Measurements from ENCODE around the gene MSN.
A peak's percentile ranks its signal among the peaks of the same experiment; 100 is the strongest.

The MSN gene

DNA sequence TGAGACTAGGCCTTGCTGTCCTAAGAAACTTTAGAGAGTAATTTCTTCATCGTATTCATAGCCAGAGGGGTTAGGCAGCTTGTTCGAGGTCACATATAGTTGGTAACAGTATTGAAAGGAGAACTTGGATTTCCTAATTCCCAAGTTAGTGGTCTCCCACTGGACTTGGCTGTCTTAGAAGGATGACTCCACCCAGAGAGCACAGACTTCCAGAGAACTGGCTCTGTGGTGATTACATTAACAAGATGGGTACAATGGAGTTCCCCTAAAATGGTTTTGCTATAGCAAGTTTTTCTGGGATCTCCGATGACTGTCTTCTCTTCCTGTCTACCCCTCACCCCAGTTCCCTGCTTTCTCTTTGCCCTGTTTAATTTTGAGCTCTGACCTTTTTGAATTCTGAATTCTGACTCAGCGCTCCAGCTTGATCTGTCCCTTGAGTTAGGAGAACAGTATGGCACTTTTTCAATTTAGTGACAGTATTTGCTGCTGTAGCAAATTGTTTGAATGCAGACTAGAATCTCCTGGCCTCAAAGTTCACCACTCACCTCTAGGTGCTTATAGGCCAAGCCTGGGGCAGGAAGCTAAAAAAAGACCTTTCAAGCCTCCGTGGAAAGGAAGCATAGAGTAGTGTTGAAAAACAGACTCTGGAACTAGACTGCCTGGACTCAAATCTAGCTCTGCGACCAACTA, 6.9 kb downstream of the MSN start:
- Histone ChIP-seq H3K27me3 (replicated peaks; ENCODE audit: control insufficient read depth, insufficient read depth, low read length) (peaks cover 3% of the 10 kb centered on the region), H3K9me3 (ENCODE audit: control insufficient read depth, low read length) (no peaks in the 10 kb centered on the region), H3K9ac (ENCODE audit: low read length) (peak overlapping the region; percentile 34), H3K4me1 (ENCODE audit: control insufficient read depth, insufficient read depth, low read length) (peaks cover 71% of the 10 kb centered on the region), H3K4me3 (ENCODE audit: low read length) (peak overlapping the region; percentile 41), H3K36me3 (ENCODE audit: control insufficient read depth, insufficient read depth, low read length, severe bottlenecking) (peaks cover 4% of the 10 kb centered on the region)
- peak; percentile 41 for DNase-seq (ENCODE audit: low read depth)

DNA sequence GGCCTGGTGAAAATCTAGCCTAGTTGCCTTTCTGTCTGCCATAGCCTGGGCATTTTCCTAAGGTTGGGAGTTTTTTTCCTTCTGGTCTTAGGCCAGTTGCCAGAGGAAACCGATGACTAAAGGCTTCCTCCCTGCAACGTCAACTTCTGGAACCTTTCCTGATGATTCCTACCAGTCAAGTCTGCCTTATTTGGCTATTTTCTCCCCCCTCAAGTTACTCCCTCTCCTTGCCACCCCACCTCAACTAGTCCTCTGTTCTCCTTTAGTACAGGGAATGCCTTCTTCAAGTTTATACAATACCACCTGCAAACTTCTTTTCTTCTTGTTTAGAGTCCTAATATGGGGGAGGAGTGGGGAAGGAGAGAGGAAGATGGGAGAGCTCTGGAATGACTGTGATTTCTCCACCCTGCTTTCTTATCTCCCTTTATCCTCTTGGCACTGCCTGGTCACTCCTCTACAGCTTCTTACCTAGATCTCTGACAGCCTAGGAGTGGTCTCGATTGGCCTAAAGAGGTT, 10.6 kb downstream of the MSN start:
- Histone ChIP-seq H3K9ac (ENCODE audit: low read length) (peak overlapping the region; percentile 21), H3K4me1 (ENCODE audit: control insufficient read depth, insufficient read depth, low read length) (peaks cover 54% of the 10 kb centered on the region), H3K27me3 (replicated peaks; ENCODE audit: control insufficient read depth, insufficient read depth, low read length) (peaks cover 7% of the 10 kb centered on the region), H3K4me3 (ENCODE audit: low read length) (peak overlapping the region; percentile 26), H3K36me3 (ENCODE audit: control insufficient read depth, insufficient read depth, low read length, severe bottlenecking) (no peaks in the 10 kb centered on the region), H3K9me3 (ENCODE audit: control insufficient read depth, low read length) (no peaks in the 10 kb centered on the region)
- peak; percentile 78 for DNase-seq (ENCODE audit: low read depth)

DNA sequence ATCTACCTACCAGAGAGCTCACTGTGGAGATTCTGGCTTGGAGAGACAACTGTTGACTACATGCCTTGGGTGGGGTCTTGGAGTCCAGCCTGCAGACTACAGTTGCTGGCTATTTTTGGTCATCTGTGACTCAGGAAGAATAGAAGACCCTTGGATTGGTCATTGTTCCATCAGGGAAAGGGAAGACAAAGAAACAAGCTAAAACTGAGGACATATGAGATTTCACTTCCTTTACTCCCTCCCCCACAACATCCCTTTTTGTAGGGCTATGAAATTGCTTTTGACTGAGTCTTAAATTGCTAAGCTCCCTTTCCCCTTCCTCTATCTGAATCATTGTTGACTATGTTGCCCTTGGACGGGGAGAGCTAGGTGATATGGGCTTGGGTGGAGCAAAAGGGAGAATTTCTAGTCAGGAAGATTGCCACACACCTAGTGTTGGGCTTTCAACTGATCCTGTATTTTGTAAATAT, 11.7 kb downstream of the MSN start:
- no peak for DNase-seq (ENCODE audit: low read depth)
- no peaks in the 10 kb centered on the region for H3K36me3 ChIP-seq (ENCODE audit: control insufficient read depth, insufficient read depth, low read length, severe bottlenecking)
- peak overlapping the region; percentile 29 for H3K4me3 ChIP-seq (ENCODE audit: low read length)
- no peak overlapping the region for H3K9ac ChIP-seq (ENCODE audit: low read length)
- peaks cover 7% of the 10 kb centered on the region for H3K27me3 ChIP-seq (replicated peaks; ENCODE audit: control insufficient read depth, insufficient read depth, low read length)
- H3K4me1 ChIP-seq (ENCODE audit: control insufficient read depth, insufficient read depth, low read length), result peaks cover 44% of the 10 kb centered on the region
- no peaks in the 10 kb centered on the region for H3K9me3 ChIP-seq (ENCODE audit: control insufficient read depth, low read length)

DNA sequence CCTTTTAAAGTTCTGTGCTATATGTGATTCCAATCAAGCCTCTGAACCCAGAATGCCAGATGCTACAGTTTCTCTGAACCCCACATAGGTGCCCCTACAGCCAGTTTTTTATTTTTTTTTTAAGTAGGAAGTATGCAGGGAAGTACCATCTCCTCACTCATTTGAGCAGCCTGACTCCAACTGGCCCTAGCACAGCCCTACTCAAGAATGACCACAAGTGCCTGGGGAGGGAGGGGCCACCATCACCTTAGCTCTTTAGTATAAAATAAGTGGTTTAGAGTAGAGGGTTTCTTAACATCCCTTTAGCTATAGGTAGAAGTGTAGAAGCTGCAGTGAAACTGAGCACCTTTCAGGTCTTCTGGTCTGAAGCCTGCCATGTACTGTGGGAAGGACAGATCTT, 14.4 kb downstream of the MSN start:
- peaks cover 7% of the 10 kb centered on the region for H3K27me3 ChIP-seq (replicated peaks; ENCODE audit: control insufficient read depth, insufficient read depth, low read length)
- H3K4me1 ChIP-seq (ENCODE audit: control insufficient read depth, insufficient read depth, low read length), result peaks cover 33% of the 10 kb centered on the region
- no peak overlapping the region for H3K9ac ChIP-seq (ENCODE audit: low read length)
- H3K4me3 ChIP-seq (ENCODE audit: low read length), result no peak overlapping the region
- peaks cover 2% of the 10 kb centered on the region for H3K9me3 ChIP-seq (ENCODE audit: control insufficient read depth, low read length)
- no peaks in the 10 kb centered on the region for H3K36me3 ChIP-seq (ENCODE audit: control insufficient read depth, insufficient read depth, low read length, severe bottlenecking)
- DNase-seq (ENCODE audit: low read depth), result no peak

DNA sequence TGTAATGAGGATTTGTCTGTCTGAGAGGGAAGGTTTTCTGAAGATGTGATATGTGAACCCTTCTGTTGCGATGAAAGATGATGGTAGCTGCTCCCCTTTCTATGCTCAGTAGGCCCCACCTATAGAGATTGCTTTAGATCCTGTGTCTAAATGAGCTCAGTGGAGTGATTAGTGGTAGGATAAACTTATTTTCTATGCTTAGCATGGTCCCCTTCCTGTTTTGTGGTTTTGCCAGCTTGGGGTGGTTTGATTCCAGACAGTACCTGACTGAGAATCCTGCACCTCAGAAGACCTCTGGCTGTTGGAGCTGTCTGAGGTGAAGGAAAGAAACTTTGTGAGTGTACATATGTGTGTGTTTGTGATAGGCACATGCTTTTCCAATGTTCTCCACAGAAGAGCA, 17.7 kb downstream of the MSN start:
- DNase-seq (ENCODE audit: low read depth), result no peak
- H3K9me3 ChIP-seq (ENCODE audit: control insufficient read depth, low read length), result peaks cover 2% of the 10 kb centered on the region
- peaks cover 3% of the 10 kb centered on the region for H3K27me3 ChIP-seq (replicated peaks; ENCODE audit: control insufficient read depth, insufficient read depth, low read length)
- no peak overlapping the region for H3K4me3 ChIP-seq (ENCODE audit: low read length)
- no peak overlapping the region for H3K9ac ChIP-seq (ENCODE audit: low read length)
- H3K4me1 ChIP-seq (ENCODE audit: control insufficient read depth, insufficient read depth, low read length), result peaks cover 31% of the 10 kb centered on the region
- H3K36me3 ChIP-seq (ENCODE audit: control insufficient read depth, insufficient read depth, low read length, severe bottlenecking), result no peaks in the 10 kb centered on the region

DNA sequence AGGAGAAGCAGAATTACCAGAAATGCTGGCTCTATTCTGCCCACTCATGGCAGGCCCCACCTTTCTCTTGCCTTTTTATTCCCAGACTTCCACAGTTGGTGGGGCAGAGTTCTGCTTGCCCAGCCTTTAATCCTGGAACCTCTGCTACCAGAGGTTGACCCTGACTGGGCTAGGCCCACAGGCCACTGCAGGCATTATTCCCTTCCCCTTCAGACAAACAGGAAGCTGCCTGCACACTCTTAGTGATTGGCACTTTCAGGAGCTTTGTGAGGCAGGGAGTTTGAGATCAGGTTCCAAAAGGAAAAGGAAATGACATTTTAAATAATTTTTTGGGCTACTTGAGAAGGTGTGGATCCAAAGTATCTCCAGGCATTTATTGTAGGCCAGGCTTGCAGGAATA, 18.8 kb downstream of the MSN start:
- no peaks in the 10 kb centered on the region for H3K36me3 ChIP-seq (ENCODE audit: control insufficient read depth, insufficient read depth, low read length, severe bottlenecking)
- H3K9ac ChIP-seq (ENCODE audit: low read length), result no peak overlapping the region
- peaks cover 43% of the 10 kb centered on the region for H3K4me1 ChIP-seq (ENCODE audit: control insufficient read depth, insufficient read depth, low read length)
- DNase-seq (ENCODE audit: low read depth), result no peak
- peaks cover 12% of the 10 kb centered on the region for H3K27me3 ChIP-seq (replicated peaks; ENCODE audit: control insufficient read depth, insufficient read depth, low read length)
- peaks cover 2% of the 10 kb centered on the region for H3K9me3 ChIP-seq (ENCODE audit: control insufficient read depth, low read length)
- no peak overlapping the region for H3K4me3 ChIP-seq (ENCODE audit: low read length)

DNA sequence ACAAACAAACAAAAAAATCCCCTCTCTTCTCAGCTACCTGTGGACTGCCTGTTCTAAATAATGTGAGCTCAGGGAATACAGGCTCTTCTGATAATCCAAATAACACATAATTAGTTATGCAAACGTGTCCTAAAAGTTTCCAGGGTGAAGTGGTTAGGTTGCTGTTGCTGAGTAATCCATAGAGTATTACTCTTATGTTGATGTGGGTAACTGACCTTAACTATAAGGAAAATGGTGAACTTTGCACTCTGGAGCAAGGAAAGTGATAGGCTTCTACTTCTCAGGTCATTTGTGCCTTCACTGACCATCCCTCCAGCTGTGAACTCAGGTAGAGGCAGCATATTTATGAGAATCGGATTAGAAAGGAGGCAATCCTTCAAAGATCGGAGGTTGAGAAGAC, 19.9 kb downstream of the MSN start:
- no peak overlapping the region for H3K4me3 ChIP-seq (ENCODE audit: low read length)
- H3K9ac ChIP-seq (ENCODE audit: low read length), result no peak overlapping the region
- no peak for DNase-seq (ENCODE audit: low read depth)
- peaks cover 53% of the 10 kb centered on the region for H3K4me1 ChIP-seq (ENCODE audit: control insufficient read depth, insufficient read depth, low read length)
- peaks cover 2% of the 10 kb centered on the region for H3K9me3 ChIP-seq (ENCODE audit: control insufficient read depth, low read length)
- H3K27me3 ChIP-seq (replicated peaks; ENCODE audit: control insufficient read depth, insufficient read depth, low read length), result peaks cover 12% of the 10 kb centered on the region
- no peaks in the 10 kb centered on the region for H3K36me3 ChIP-seq (ENCODE audit: control insufficient read depth, insufficient read depth, low read length, severe bottlenecking)

DNA sequence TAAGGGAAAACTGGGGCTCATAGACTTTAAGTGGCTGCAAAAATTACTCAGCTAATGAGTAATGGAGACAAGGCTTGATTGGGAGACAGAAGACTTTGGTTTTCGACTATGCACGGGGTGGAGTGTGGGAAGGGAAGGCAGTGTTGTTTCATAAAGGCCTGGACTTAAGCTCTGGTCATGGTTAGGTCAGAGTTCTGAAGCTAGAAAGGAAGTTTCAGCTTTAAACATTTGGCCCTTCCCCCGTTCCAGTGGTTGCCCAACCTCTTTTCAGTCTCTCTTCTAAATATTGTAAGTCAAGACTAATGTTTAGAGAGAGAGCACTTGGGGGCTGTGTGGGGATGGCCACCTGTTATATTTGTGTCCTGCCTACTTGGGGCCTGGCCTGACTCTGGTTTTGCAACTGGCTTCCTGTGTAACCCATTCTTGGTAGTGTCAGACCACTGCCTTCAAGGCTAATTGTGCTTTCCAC, 21.0 kb downstream of the MSN start:
- Histone ChIP-seq H3K9ac (ENCODE audit: low read length) (no peak overlapping the region), H3K9me3 (ENCODE audit: control insufficient read depth, low read length) (peaks cover 2% of the 10 kb centered on the region), H3K27me3 (replicated peaks; ENCODE audit: control insufficient read depth, insufficient read depth, low read length) (peaks cover 9% of the 10 kb centered on the region), H3K4me1 (ENCODE audit: control insufficient read depth, insufficient read depth, low read length) (peaks cover 50% of the 10 kb centered on the region), H3K4me3 (ENCODE audit: low read length) (no peak overlapping the region), H3K36me3 (ENCODE audit: control insufficient read depth, insufficient read depth, low read length, severe bottlenecking) (no peaks in the 10 kb centered on the region)
- peak; percentile 44 for DNase-seq (ENCODE audit: low read depth)

DNA sequence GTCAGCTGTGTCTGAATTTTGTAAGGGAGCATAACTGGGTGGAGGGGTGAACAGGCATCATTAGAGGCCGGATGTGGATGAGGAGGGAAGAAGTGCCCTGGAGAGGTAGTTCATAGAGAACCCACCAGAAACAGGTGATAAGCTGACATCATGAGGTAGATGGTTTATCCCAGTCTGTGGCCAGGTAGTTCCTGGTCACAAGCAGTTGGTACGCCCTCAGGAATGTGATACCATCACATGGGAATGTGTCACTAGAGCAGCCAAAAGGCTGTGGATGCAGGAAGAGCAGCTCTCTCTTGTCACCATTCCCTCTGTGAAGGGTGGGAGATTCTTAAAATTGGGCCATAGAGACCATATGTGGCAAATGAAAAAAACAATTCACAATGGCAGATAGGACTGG, 21.9 kb downstream of the MSN start:
- H3K27me3 ChIP-seq (replicated peaks; ENCODE audit: control insufficient read depth, insufficient read depth, low read length), result peaks cover 9% of the 10 kb centered on the region
- peaks cover 2% of the 10 kb centered on the region for H3K9me3 ChIP-seq (ENCODE audit: control insufficient read depth, low read length)
- H3K9ac ChIP-seq (ENCODE audit: low read length), result no peak overlapping the region
- no peak overlapping the region for H3K4me3 ChIP-seq (ENCODE audit: low read length)
- H3K36me3 ChIP-seq (ENCODE audit: control insufficient read depth, insufficient read depth, low read length, severe bottlenecking), result no peaks in the 10 kb centered on the region
- peaks cover 50% of the 10 kb centered on the region for H3K4me1 ChIP-seq (ENCODE audit: control insufficient read depth, insufficient read depth, low read length)
- DNase-seq (ENCODE audit: low read depth), result no peak

DNA sequence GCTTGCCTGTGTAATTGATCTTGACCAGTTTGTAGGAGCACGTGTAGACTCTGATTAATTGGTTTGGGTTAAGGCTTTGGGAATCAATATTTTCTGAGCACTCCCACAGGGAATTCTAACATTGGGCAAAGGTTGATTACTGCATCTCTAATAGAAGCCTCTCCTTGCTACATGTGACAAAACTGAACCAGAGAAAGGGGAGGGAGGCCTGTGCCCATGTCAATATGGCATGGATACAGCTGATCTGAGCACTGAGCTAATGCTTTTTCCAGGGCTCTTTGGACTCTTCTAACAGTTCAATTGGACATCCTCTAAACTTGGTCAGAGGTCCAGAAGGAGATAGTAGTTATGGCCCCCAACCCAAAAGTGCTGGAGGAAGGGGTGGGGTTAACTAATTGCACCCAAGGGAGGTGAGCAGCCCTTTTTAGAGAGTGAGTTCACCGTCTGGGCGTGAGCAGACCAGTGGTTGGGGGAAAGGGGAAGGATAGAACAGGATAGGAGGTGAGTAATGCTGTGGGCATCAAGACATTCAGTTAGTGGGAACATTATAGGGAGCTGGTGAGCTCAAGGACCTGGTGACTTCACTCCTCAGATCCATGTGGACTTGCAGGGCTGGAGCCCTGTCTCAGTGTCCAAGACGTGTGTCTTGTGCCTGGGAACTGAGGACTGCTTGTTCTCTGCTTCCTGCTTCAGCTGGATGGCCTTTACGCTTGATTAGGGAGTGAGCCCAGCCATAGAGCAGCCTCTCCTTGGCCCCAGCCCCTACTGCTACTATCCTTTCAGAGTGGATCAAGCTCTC, 22.8 kb downstream of the MSN start:
- DNase-seq (ENCODE audit: low read depth), result peak; percentile 48
- no peak overlapping the region for H3K4me3 ChIP-seq (ENCODE audit: low read length)

DNA sequence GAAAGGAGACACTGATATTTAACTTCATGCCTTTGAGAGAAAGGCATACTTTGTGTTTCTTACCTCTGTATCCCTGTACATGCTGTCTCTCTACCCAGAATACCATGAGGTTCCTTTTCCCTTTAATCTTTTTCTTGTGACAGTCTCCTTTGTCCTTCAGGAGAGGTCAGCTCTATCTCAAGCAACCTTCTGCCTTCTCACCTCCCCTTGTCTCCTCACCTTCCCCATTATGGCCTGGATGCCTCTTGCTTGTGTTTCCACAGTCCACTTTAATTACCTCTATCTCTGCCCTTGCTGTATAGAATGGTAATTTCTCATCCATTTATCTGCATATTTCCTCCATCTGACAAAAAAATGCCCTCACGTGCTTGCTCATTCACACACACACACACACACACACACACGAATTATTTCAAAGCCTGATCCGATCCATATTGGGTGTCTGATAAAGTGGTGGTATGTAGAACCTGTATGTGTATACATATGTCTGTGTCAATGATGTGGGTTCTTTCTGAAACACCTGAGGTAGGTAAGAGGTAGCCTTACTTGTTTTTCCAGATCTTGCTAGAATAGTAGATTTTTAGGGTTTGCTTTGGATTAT, 28.5 kb downstream of the MSN start:
- Histone ChIP-seq H3K4me1 (ENCODE audit: control insufficient read depth, insufficient read depth, low read length) (peaks cover 33% of the 10 kb centered on the region), H3K4me3 (ENCODE audit: low read length) (no peak overlapping the region), H3K9ac (ENCODE audit: low read length) (no peak overlapping the region), H3K9me3 (ENCODE audit: control insufficient read depth, low read length) (no peaks in the 10 kb centered on the region), H3K36me3 (ENCODE audit: control insufficient read depth, insufficient read depth, low read length, severe bottlenecking) (no peaks in the 10 kb centered on the region), H3K27me3 (replicated peaks; ENCODE audit: control insufficient read depth, insufficient read depth, low read length) (peaks cover 7% of the 10 kb centered on the region)
- no peak for DNase-seq (ENCODE audit: low read depth)

More for the DNA sequence above, 22.8 kb downstream of the MSN start:
- Histone ChIP-seq H3K9me3 (ENCODE audit: control insufficient read depth, low read length) (peaks cover 2% of the 10 kb centered on the region), H3K27me3 (replicated peaks; ENCODE audit: control insufficient read depth, insufficient read depth, low read length) (peaks cover 9% of the 10 kb centered on the region), H3K9ac (ENCODE audit: low read length) (peak overlapping the region; percentile 43), H3K4me1 (ENCODE audit: control insufficient read depth, insufficient read depth, low read length) (peaks cover 57% of the 10 kb centered on the region), H3K36me3 (ENCODE audit: control insufficient read depth, insufficient read depth, low read length, severe bottlenecking) (no peaks in the 10 kb centered on the region)
